HG03060 (cell line): Measurements from ENCODE around the gene LAMA2.

ENCODE experiments used
- ATAC-seq: cut with Tn5 transposase; IDR thresholded peaks from one replicate; pipeline ENCODE4 v1.9.1; 2021; ENCODE audit warnings: low read depth, moderate number of reproducible peaks; ENCODE audit not compliant: unreplicated experiment

LAMA2 gene

DNA sequence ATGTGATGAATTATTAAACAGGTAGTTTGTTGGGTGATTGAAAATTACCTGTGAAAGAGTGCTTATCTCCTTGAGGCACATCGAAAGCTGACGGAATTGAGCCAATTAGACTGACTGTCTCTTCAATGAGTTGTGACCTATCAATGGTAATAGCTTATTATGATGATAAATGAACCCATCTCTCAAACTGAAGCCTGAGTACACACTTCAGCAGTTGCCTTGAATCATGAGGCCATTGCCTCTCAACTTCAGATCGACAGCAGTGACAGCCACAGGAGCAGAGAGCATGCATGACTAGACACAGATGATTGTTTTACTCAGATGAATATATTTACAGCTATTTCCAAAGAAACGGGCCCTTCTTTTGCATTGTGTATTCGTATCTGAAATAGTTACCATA lies 323.9 kb downstream of the LAMA2 start:
- no peak for ATAC-seq

GRCh38 chr6:129207832-129208231 lies 324.9 kb downstream of the LAMA2 start:
- no peak for ATAC-seq

DNA sequence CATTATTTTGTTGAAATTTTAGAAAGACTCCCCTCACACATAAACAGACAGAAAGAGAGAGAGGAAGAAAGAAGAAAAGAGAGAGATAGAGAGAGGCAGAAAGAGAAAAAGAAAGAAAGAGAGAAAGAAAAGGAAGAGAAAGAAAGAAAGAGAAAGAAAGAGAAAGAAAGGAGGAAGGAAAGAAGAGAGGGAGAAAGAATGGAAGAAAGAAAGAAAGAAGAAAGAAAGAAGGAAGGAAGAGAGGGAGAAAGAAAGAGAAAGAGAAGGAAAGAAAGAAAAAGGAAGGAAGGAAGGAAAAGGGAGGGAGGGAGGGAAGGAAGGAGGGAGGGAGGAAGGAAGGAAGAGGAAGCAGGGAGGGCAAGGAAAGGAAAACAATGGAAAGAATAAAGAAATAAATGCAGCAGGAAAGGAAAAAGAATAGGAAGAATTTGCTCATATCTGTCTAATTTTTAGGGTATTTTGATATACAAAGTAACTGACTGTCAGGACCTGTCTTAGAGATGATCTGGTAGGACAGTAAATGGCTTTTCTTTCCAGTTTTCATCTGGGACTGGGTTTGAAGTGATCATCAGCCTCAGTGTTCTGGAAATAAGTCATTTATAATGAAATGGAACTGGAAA lies 325.6 kb downstream of the LAMA2 start:
- no peak for ATAC-seq

DNA sequence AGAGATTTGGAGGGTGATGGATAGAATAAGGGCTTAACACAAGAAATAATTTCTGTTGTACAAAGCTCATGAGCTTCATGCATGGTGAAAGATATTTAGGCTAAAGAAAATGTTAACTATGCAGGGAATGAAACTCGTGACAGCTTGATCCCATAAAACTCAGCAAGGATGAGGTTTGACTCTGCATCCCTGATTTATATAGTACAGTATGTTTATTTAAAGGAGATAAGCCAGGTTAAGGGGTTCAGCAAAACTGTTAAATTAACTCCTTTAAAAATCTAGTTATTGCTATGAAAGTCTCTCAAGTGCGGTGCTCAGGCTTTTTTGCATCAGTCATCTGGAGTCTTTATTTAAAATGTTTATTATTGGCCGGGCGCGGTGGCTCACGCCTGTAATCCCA lies 326.4 kb downstream of the LAMA2 start:
- ATAC-seq: no peak

DNA sequence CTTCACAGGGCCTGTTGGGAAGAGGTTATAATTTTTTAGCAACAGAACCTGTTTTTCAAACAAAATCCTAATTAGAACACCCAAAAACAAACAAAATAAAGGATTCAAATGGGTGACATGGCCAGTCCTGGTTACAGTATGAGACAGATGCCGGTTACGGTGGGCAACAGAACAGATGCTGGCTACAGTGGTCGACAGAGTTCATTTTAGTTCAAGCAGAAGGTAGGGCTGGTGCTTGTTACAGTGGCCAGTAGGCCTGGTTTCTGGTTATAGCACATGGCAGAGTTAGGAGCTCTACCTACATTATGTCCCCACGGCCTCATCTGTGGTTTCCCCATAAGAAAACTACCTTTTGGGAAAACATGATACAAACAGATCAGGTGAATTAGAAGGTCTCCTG lies 327.7 kb downstream of the LAMA2 start:
- ATAC-seq: no peak

DNA sequence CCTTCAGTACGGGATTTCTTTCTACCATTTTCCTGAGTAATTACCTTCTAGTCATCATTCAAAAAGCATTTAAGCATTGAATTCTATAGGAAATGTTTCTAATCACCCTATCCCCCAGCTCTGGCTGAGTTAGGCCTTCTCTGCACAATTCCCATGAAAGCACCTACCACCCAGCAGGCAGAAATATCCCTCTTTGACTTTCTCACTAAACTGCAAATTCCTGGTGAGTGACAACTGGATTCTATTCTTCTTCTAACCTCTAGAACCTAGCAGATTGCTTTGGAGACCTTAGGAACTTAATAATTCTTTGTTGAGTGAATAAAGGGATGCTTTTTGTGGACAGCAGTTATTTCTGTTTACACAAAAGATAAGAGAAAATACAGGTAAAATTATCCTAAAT lies 328.7 kb downstream of the LAMA2 start:
- ATAC-seq: no peak

DNA sequence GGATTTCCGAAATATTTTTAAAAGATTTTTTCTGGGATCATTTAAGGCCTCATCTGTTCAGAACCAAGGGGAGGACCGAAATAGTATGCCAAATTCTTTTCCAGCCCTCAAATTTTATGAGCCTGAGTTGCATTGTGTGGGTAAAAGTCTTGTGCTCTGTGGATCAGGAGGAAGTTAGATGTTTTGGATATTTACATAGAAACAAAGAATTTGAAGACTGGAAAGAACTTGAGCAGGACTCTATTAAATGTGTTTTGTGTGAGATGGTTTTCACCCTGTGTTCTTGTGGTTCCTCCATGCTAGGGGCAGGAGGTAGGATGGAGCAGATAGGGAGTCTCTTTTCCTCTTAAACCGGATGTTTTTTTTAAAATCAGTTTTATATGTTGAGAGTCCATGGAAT lies 329.1 kb downstream of the LAMA2 start:
- no peak for ATAC-seq

DNA sequence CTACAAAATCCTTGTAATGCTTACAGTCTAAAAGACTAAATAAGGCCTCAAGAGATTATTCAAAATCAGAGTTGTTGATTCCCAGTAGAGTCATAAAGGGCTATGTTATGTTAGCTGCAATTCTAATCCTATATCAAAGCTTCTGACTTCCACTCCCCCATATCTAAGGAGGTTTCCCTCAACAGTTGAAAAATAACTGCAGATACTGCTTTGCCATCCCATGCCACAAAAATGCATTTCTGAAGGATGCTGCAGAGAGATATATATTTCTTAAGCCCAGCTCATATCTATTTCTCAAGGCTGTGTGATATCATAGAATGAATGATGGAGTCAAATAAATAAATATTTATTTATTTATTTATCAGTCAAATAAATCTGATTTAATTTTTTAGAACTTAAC lies 332.3 kb downstream of the LAMA2 start:
- no peak for ATAC-seq

DNA sequence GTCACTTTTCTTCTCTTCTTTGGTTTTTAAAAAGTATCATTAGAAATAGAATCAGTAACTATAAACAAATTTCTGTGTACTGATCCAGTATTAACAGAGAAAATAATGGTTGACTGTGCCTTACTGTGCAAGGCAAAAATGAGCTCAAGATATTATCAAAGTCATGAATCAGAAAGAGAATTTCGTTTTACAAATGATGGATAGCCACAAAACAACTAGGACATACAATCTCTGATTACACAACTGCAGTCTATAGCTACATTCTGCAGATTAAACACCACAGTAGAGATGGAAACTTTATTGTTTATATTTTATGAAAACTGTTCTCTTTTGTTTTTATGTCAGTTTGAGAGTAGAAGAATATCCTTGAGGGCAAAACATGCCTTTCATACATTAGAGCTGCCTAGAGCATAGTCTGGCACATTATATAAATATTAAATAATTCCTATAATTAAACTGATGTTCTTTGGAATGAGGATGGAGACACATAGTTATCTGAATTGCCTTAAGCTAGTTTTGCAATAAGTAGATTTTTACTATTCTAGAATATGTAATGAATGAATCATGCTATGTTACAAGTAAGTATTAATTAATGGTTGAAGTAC lies 333.1 kb downstream of the LAMA2 start:
- ATAC-seq: no peak

DNA sequence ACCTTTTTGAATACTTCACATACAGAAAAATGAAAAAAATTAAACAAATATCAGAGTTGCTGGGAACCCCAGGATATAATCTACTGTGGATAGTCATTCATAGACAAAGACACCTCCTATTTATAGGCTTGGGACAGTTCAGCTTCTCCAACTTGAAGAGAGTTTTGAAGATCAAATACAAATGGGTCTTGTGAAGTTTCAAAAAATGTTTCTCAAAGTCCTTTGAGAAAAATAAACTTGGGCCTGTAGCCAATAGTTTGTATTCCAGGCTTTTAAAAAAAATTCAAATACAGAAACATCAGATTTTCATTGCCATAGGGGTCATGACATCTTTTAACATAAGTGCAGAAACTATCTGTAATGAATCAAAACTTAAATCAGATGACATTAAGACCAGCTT lies 334.8 kb downstream of the LAMA2 start:
- no peak for ATAC-seq

GRCh38 chr6:129233458-129234134 lies 350.7 kb downstream of the LAMA2 start:
- no peak for ATAC-seq

- no peak for ATAC-seq
These were observed 352.4 kb downstream of the LAMA2 start for GRCh38 chr6:129235167-129236000.

- ATAC-seq: peak; percentile 58
These were observed 353.1 kb downstream of the LAMA2 start for GRCh38 chr6:129236001-129236517.

DNA sequence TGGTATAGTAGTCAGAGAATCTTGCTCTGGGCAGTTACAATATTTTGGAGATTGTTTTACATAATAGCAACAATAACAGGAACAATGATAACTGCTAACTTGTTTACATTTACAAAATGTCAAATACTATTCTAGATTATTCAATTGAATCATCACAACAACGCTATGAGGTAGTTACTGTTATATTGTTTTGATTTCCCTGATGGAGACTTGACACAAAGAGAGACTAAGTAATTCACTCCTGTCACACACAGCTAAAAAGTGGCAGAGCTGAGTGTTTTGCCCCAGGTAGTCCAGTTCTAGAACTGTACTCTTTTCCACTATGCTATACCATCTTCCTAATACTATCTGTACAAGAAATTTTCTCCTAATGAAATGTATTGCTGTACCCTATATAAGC lies 356.1 kb downstream of the LAMA2 start:
- ATAC-seq: no peak

DNA sequence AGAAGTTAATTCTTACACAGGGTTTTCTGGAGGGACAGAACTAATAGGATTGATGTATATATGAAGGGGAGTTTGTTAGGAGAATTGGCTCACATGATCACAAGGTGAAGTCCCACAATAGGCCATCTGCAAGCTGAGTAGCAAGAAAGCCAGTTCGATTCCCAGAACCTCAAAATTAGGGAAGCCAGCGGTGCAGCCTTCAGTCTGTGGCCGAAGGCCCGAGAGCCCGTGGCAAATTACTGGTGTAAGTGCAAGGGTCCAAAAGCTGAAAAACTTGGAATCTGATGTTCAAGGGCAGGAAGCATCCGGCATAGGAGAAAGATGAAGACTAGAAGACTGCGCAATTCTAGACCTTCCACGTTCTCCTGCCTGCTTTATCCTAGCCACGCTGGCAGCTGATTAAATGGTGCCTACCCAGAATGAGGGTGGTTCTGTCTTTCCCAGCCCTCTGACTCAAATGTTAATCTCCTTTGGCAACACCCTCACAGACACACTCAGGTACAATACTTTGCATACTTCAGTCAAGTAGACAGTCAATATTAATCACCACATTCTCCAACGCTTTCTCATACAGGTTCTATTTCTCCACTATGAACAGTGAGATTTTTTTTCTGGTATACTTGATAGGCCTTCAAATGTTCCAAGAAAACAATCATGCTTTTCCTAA lies 357.0 kb downstream of the LAMA2 start:
- ATAC-seq: no peak

DNA sequence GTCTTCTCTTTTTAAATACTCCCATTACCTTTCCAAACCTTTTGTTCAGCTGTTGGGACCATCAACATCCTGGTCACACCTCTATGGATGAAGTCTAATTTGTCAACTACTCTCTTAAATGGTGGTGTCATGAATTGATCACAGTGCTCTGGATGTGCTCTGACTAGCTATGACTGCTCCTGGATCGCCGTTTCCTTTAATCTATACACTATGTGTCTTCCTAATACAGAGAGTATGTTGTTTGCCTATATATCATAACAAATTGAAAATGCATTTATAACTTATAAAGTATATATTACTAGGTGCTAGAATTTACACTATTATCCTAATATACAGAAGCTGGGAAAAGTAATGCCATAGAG lies 357.5 kb downstream of the LAMA2 start:
- ATAC-seq: no peak

GRCh38 chr6:129242546-129242945 lies 359.6 kb downstream of the LAMA2 start:
- ATAC-seq: no peak

DNA sequence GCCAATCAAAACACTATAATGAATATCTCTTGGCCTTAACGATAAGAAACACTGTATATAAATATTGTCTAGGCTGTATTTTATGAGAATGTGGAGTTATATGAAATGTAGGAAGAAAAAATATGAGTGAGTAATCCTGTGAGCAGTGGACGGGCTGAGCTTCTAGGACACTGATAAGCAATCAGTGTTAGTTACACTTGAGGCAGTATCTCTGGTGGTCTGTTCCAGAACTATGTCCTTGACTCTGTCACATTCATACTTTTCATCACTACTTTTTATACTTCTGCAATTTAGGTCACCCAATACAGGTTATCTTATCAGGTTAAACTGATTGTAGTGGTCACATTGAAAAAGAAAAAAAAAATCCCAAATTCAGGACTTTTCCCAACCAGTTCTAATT lies 360.4 kb downstream of the LAMA2 start:
- no peak for ATAC-seq

DNA sequence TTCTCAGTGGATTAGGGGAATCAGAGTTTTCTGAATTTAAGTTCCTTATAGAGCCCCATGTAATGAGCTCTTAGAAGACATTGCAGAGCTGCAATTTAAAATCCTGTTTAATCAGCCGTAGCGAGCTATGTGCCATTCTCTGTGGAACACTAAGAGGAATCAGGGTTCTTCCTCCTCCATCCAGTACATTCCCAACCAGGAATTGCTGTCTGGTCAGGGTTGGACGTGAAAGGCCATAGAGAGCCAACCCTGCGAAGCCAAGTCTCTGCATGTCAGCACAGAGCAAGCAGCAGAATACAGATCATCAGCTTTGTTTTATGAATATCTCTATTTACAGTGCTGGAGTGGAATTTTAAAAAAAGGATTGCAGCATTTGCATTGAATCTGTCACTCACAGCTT lies 366.0 kb downstream of the LAMA2 start:
- ATAC-seq: no peak

DNA sequence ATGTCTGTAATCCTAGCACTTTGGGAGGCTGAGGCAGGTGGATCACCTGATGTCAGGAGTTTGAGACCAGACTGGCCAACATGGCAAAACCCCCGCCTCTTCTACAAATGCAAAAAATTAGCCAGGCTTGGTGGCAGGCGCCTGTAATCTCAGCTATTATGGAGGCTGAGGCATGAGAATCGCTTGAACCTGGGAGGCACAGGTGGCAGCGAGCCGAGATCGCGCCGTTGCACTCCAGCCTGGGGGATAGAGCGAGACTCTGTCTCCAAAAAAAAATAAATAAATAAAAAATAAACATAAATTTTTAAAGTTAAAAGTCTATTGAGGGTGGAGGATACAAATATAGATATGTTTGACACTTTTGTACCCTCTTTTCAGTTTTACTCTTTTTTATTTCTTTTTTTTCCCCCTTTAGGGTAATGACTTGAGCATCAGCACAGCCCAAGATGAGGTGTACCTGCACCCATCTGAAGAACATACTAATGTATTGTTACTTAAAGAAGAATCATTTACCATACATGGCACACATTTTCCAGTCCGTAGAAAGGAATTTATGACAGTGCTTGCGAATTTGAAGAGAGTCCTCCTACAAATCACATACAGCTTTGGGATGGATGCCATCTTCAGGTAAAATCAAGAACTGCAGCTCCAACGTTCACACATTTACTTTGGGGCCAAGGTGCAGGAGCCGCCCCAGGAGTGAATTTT lies 368.9 kb downstream of the LAMA2 start:
- peak; percentile 85 for ATAC-seq
